Hepatic stellate cell (primary cell): Measurements from ENCODE around the gene ZKSCAN7.
A peak's percentile ranks its signal among the peaks of the same experiment; 100 is the strongest.
"Not testable (repeated sequence)": the region's sequence is repeated elsewhere in the genome, so short reads cannot be mapped to it uniquely, and the experiment has no call there.

Experiments
- DNase-seq: peaks from one replicate; pipeline ENCODE4 v3.0.0; 2011; ENCODE audit warnings: low spot score

The ZKSCAN7 gene

GRCh38 chr3:44554626-44555592 lies at the start of gene ZKSCAN7:
Gene ZKSCAN7 (plus strand): TSS chr3:44555193. CDS start chr3:44557048, 1,855 bp downstream.
- peak; percentile 71 for DNase-seq

DNA sequence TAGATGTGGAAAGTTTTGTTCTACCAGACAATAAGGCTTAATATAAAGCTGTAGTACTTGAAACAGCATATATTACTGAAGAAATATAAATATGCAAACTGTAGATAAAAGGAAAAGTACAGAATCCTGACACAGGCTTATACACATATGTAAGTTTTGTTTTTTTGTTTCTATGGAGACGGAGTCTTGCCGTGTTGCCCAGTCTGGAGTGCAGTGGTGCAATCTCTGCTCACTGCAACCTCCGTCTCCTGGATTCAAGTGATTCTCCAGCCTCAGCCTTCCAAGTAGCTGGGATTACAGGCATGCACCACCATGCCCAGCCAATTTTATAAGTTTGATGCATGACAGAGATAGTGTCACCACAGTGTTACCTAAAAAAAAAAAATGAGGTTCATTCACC lies 48.4 kb upstream of the ZKSCAN7 start:
- no peak for DNase-seq

- DNase-seq = no peak
Measured at GRCh38 chr3:44506961-44507360, 48.0 kb upstream of the ZKSCAN7 start.

GRCh38 chr3:44509393-44509921 lies 45.5 kb upstream of the ZKSCAN7 start:
- no peak for DNase-seq

DNA sequence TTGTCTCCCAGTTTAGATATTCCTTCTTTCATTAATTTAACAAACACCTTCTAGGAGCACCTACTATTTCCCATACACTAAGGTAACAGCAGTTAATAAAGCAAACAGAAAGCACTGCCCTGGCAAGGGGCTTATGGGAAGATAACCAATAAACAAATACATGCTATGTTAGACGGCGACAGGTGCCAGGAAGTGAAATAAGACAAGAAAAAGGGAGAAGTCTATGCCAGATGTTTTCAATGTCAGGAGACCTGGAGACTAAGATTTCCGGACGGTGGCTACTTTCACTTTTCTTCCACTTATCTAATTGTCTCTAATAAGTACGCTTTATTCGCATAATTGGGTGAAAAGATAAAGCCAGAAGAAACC lies 45.0 kb upstream of the ZKSCAN7 start:
- no peak for DNase-seq

DNA sequence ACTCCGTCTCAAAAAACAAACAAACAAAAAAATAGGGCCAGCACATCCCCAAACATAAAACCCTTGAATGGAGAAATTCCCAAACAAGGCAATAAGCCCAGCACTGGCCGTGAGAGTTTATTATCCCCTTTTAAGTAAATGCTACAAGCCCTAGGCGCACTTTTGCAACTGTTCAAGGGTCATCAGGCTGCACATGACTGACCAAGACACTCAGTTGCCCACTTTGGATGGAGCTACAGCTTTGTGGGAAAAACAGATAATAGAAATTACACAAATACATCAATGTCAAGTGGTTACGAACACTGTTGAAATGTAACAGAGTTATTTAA lies 43.8 kb upstream of the ZKSCAN7 start:
- no peak for DNase-seq

DNA sequence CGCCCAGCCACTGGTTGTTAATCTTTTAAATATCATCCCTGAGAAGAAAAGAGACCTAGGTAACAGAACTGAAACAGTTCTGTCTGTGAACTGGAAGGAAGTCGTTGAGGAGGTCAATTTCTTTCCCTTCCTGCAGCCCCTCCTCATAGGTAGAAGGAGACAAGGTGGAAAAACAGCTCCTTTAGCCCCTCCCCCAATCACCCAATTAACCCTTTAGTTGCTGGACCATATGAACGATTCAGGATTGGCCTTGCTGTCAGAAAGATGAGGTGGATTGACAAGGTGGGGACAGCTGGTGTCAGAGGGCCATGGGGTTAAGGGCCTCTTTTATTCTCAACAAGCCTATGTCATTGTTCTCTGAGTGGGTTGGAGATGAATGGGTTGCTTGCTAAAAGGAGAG lies 41.5 kb upstream of the ZKSCAN7 start:
- no peak for DNase-seq

GRCh38 chr3:44516230-44516629 lies 38.8 kb upstream of the ZKSCAN7 start:
- DNase-seq = no peak

DNA sequence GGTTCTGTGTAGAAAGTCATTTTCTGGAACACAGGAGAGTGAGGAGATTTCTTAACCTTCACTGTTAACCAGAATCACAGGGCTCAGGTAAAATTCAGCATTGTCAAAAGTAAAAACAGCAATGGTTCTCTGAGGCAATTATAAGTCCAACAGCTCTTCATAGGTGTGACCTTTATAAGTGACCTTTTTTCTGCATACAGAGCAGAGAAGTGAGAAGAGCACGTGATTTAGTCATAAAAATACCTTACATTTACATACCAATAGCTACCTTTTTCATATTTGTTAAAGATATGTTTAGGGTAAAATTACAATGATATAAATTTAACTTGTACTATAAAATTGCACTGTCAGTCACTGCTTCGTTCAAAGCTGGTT lies 36.2 kb upstream of the ZKSCAN7 start:
- DNase-seq = no peak

GRCh38 chr3:44521721-44522120 lies 33.3 kb upstream of the ZKSCAN7 start:
- no peak for DNase-seq

- DNase-seq = no peak
Measured at GRCh38 chr3:44522494-44522933, 32.5 kb upstream of the ZKSCAN7 start.

DNA sequence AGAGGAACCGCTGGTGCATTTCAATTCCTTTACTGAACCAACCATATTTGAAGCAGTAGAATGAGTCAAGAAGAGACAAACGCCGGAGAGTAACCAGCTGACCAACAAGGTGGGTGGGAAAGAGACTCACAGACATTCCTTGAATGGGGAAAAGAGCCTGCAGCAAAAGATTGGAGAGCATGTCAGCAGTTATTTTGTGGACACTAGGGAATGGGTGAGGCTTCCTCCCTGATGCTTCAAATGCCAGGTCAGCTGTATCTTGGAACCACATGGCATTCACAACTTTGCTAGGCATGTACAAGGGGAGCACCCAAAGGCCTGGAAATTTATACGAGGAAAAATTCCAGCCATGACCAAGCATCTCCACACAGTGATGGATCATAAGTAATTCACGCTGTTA lies 29.9 kb upstream of the ZKSCAN7 start:
- no peak for DNase-seq

GRCh38 chr3:44529927-44530326 lies 25.1 kb upstream of the ZKSCAN7 start:
- no peak for DNase-seq

DNA sequence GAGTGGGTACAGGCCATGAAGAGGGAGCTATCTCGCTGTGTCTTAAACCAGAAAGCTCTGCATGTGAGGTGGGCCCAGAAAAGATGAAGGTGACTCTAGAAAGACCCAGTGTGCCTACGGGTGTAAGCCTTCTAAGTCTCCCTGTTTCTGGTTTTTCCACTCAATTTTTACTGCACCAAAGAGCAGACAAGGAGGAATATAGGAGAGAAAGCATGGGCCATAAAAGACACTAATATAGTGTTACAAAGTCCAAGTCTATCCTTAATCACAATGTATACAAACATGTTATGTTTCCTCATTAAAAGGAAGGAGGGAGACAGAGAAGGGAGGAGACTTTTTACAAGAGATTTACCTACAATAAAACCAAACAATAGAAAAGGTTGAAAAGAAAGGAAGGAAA lies 24.1 kb upstream of the ZKSCAN7 start:
- DNase-seq = no peak

DNA sequence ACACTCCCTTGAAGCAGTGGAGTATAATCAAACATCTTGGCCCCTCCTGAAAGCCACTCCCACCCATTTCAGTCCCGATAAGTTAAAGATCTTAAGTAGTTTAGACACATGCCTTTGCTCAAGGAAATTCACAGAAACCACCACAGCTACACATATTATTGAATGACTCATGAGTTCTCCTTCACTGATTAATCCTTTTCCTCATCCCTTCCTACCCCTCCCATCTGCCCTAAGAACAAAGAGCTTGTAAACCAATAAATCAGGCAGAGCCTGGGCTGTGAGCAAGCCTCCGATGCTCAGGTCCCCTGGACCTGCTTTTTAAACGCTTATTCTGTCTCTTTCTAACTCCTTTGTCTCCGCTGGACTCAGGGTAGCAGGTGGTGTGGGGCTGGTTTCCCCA lies 20.3 kb upstream of the ZKSCAN7 start:
- DNase-seq = not testable (repeated sequence)

- DNase-seq = no peak
Measured at GRCh38 chr3:44535364-44535763, 19.6 kb upstream of the ZKSCAN7 start.

DNA sequence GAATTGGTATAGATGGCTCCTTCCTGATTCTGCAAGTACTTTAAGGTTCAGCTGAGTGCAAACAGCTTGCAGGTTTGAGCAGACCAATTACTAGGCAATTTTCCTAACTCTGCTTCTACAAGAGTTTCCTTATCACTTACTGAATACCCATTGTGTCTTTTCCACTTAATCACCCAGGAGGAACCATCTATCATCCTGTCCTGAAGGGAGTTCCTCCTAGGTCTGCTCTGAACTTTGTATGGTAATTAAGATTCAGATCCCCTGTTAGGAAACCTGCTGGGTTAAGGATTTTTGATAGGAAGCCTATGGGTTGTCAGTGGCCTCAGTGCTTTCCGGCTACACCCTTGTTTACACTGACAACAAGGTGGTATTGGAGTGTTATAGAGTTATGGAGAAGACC lies 10.2 kb upstream of the ZKSCAN7 start:
- not testable (repeated sequence) for DNase-seq

- peak; percentile 8 for DNase-seq
Measured at GRCh38 chr3:44555723-44556122, 730 bp downstream of the ZKSCAN7 start.

DNA sequence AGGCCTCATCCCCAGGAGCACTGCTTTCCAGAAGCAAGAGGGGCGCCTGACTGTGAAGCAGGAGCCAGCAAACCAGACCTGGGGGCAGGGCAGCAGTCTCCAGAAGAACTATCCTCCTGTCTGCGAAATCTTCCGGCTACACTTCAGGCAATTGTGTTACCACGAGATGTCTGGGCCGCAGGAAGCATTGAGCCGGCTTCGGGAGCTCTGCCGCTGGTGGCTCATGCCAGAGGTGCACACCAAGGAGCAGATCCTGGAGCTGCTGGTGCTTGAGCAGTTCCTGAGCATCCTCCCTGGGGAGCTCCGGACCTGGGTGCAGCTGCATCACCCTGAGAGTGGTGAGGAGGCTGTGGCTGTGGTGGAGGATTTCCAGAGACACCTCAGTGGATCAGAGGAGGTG lies 2.1 kb downstream of the ZKSCAN7 start:
- DNase-seq = no peak

- no peak for DNase-seq
Measured at GRCh38 chr3:44561076-44561475, 6.1 kb downstream of the ZKSCAN7 start.

- no peak for DNase-seq
Measured at GRCh38 chr3:44562147-44562546, 7.2 kb downstream of the ZKSCAN7 start.

DNA sequence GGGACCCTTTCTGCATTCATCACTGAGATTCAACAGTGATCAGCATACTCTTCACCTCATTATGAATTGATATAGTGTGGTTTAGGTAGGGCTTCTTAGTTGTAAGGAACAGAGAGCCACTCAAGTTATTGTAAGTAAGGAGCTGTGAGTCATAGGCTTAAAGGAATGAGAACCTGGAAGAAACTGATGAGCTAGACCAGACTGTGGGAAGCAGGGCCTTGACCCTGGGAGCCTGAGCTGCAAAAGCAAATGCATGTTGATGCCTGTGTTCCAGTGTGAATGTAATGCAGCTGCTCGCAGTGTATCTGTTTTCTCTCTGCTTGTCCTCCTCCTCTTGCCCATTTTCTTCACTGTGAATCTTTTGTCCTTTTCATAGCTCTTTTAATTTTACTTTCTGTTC lies 13.6 kb downstream of the ZKSCAN7 start:
- DNase-seq = no peak

- DNase-seq = no peak
Measured at GRCh38 chr3:44571024-44571423, 16.0 kb downstream of the ZKSCAN7 start.

DNA sequence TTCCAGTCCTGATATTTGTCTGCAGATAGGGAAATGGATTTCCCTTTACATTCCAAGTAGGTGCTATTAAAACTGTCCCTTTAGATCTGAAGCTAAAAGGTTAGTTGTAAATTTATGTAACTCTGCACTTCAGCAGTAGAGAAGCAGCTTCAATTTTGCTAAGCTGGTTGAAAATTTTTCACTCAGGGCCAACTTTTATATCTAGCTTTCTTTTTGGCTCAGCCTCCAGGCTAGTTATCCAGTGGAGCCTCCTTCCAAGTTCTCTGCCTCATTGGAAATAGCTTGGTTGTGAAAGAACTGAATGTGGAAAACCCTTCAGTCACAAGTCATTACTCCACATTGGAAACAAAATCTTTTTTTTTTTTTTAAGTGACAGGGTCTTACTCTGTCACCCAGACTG lies 21.6 kb downstream of the ZKSCAN7 start:
- no peak for DNase-seq
